ENCODE data around the gene EFTUD2. TPM values are rescaled to one million over a fixed set of nuclear protein-coding genes. Genes with fewer than 3 reads are reported as not detected.

EFTUD2 gene
- total and polyA plus RNA-seq, 4 donors = 19.8 to 84.3 (median 33.3) TPM

DNA sequence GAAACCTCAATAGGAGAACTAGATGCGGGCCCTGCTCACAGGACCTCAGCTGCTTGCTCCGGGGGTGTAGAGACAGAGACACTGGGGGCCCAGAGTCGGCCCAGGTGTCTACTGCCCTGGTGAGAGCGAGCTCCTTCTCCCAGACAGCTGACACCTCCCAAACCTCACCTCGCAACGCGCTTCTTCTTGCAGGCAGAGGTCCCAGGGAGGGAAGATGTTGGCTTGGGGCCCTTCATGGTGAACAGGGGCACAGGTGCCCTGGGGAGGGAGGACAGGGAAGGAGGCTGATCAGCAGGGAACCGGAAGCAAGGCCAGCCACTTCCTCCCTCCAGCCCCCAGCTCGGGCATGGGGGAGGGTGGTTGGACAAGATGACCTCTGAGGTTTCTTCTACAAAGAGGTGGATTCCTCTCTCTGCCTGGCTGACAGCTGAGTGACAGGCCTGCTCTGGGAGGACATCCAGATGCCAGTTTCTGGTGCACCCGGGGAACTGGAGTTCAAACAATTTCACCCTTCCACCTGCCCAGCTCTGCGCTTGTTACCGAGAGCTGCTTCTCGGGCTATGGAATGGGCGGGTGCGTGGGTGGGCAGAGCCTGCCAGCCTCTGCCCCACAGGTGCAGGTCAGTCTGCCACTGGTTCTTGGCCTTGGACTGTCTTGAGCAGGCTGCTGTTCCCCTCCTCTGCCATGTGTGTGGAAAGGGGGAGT is 27.7 kb upstream of the EFTUD2 start:
- H3K4me1 ChIP-seq (ENCODE audit: control insufficient read depth in 4 of 4, insufficient read depth in 4 of 4, low read length in 3 of 4) = no peaks in the 10 kb centered on the region
- H3K27me3 ChIP-seq (ENCODE audit: control insufficient read depth in 4 of 4, insufficient read depth in 4 of 4, low read length in 3 of 4) = no peaks in the 10 kb centered on the region
- no peak overlapping the region for H3K4me3 ChIP-seq (ENCODE audit: low read depth in 1 of 3, low read length in 3 of 3)
- TF ChIP-seq RAD21 (IDR thresholded peaks at IDR 0.05) (no peak), YY1 (IDR thresholded peaks at IDR 0.05) (no peak), EGR1 (IDR thresholded peaks at IDR 0.05; ENCODE audit: low read depth in 2 of 2) (no peak), ZBTB33 (IDR thresholded peaks at IDR 0.05) (no peak), TAF1 (conservative IDR thresholded peaks at IDR 0.05) (no peak), JUND (IDR thresholded peaks at IDR 0.05) (no peak), MAX (IDR thresholded peaks at IDR 0.05) (no peak), HNF4A (conservative IDR thresholded peaks at IDR 0.05) (no peak), FOXA2 (IDR thresholded peaks at IDR 0.05) (no peak), NR2F2 (IDR thresholded peaks at IDR 0.05) (no peak), SP1 (IDR thresholded peaks at IDR 0.05) (no peak)
- TF ChIP-seq, protein P1, sequence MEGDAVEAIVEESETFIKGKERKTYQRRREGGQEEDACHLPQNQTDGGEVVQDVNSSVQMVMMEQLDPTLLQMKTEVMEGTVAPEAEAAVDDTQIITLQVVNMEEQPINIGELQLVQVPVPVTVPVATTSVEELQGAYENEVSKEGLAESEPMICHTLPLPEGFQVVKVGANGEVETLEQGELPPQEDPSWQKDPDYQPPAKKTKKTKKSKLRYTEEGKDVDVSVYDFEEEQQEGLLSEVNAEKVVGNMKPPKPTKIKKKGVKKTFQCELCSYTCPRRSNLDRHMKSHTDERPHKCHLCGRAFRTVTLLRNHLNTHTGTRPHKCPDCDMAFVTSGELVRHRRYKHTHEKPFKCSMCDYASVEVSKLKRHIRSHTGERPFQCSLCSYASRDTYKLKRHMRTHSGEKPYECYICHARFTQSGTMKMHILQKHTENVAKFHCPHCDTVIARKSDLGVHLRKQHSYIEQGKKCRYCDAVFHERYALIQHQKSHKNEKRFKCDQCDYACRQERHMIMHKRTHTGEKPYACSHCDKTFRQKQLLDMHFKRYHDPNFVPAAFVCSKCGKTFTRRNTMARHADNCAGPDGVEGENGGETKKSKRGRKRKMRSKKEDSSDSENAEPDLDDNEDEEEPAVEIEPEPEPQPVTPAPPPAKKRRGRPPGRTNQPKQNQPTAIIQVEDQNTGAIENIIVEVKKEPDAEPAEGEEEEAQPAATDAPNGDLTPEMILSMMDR (IDR thresholded peaks at IDR 0.05; ENCODE audit: low read depth, low read length, missing input control) = no peak
- no peaks in the 10 kb centered on the region for H3K36me3 ChIP-seq (ENCODE audit: control insufficient read depth in 4 of 4, insufficient read depth in 3 of 4, low read depth in 1 of 4, low read length in 3 of 4)
- no peak overlapping the region for H3K27ac ChIP-seq (ENCODE audit: low read depth in 1 of 2, low read length in 2 of 2)
- no peak for DNase-seq (ENCODE audit: low spot score)
- H3K9me3 ChIP-seq (ENCODE audit: control insufficient read depth in 4 of 4, low read length in 3 of 4) = no peaks in the 10 kb centered on the region
- H3K9ac ChIP-seq (ENCODE audit: low read depth in 1 of 2, low read length in 2 of 2) = no peak overlapping the region
- WGBS = 95% methylated on average over 15 of the region's 15 CpGs

- TF ChIP-seq MAX (IDR thresholded peaks at IDR 0.05) = no peak
- TF ChIP-seq FOXA2 (IDR thresholded peaks at IDR 0.05) = no peak
- no peak for TF ChIP-seq FOXA1 (IDR thresholded peaks at IDR 0.05)
- TF ChIP-seq YY1 (IDR thresholded peaks at IDR 0.05) = no peak
- no peak for TF ChIP-seq RAD21 (IDR thresholded peaks at IDR 0.05)
- no peak for TF ChIP-seq RXRA (IDR thresholded peaks at IDR 0.05)
- no peak for TF ChIP-seq GABPA (IDR thresholded peaks at IDR 0.05 in 1 of 2, conservative IDR thresholded peaks at IDR 0.05 in 1 of 2)
- no peaks in the 10 kb centered on the region for H3K4me1 ChIP-seq (ENCODE audit: control insufficient read depth in 4 of 4, insufficient read depth in 4 of 4, low read length in 3 of 4)
- DNase-seq (ENCODE audit: low spot score) = no peak
- H3K9me3 ChIP-seq (ENCODE audit: control insufficient read depth in 4 of 4, low read length in 3 of 4) = no peaks in the 10 kb centered on the region
- no peak overlapping the region for H3K27ac ChIP-seq (ENCODE audit: low read depth in 1 of 2, low read length in 2 of 2)
- H3K27me3 ChIP-seq (ENCODE audit: control insufficient read depth in 4 of 4, insufficient read depth in 4 of 4, low read length in 3 of 4) = no peaks in the 10 kb centered on the region
- H3K36me3 ChIP-seq (ENCODE audit: control insufficient read depth in 4 of 4, insufficient read depth in 3 of 4, low read depth in 1 of 4, low read length in 3 of 4) = no peaks in the 10 kb centered on the region
- no peak overlapping the region for H3K4me3 ChIP-seq (ENCODE audit: low read depth in 1 of 3, low read length in 3 of 3)
- 98% methylated on average over 18 of the region's 18 CpGs for WGBS
- H3K9ac ChIP-seq (ENCODE audit: low read depth in 1 of 2, low read length in 2 of 2) = no peak overlapping the region
These were observed 26.8 kb upstream of the EFTUD2 start for GRCh38 chr17:44925731-44926697.

Data from liver (tissue), 9 donors.